HUDEP-2 (cell line): Measurements from ENCODE around the gene COL5A3.
A peak's percentile ranks its signal among the peaks of the same experiment; 100 is the strongest.
"Not testable (repeated sequence)": the region's sequence is repeated elsewhere in the genome, so short reads cannot be mapped to it uniquely, and the experiment has no call there.

Source experiments
- DNase-seq, 76 experiments: peaks; one replicate each; lab custom pipeline; 2025; ENCODE audit not compliant: unreplicated experiment in 76 of 76; lab: John Stamatoyannopoulos, UW

Gene COL5A3

DNA sequence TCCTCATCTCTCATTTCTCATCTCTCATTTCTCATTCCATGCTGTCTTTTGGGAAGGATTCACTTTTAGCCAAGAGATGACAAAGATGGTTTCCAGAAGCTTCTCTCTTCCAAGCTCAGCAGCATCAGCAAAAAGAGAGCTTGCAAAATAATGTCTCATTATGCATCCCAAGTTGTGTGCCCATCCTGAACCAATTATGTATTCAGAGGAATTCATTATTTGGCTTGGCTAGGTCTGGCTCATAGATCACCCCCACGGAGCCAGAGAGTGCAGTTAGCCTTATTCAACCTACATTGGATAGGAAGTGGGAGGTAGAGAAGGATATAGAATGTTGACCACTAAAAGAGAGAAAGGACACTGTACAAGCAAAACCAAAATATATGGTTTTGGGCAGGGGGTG, 68.6 kb downstream of the COL5A3 start:
- no peak for DNase-seq

DNA sequence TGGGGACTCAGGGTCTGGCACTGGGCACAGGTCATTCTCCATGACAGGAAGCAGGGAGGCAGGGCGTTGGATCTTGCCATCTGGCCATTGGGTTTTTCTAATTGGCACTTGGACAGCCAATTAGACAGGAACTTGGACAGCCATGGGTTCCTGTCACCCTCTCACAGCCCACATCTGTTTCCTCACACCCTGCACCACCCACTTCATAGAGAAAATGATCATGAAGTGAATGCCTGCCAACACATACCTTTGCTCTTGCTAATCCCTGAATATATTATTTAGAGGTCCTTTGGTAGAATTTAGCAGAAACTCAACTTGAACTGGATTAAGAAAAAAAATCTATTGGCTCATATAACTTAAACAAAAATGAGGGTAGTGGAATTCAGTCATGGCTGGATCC, 69.1 kb downstream of the COL5A3 start:
- DNase-seq, result no peak

DNA sequence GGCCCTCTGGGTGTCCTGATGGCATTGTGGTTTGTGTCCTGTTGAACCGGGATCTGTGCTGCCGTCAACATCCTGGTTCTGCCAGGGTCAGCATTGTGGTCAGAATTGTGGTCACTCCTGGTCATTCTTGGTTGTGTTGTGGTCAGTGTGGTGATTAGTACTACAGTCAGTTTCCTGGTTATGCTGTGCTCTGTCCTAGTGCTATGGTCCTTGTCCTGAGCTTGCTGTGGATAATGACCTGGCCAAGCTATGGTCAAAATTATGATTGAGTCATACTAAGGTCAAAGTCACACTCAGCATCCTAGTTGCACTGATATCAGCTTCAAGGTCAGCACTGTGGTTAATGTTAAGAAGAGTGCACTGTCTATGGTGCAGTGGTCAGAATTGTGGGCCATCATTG, 69.5 kb downstream of the COL5A3 start:
- DNase-seq, result no peak

DNA sequence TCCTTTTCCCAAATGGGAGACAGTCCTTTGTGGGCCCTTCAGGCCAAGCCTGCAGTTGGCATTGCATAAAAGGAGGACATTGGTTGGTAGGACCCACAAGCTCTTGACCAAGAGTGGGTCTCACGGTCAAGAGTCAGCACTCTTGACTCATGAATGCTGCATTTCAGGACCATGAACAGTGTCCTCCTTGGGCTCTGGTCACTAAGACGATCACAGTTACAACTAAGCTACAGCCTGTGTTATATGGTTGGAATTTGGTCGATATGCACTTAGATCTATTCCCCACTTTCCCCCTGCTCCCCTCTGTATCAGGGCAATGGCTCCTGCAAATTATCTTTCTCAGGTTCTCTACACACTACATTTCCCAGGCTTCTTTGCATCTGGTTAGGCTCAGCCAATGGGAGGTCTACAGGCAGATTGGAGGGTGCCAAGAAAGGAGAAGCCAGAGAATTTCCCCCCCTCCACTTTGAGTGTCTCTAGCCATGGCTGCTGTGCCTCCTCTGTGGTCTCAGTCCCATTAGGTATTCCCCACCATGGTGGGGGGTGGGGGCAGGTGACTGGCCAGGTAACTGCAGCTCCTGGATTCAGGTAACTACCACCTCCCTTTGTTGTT, 70.9 kb downstream of the COL5A3 start:
- DNase-seq, result no peak

DNA sequence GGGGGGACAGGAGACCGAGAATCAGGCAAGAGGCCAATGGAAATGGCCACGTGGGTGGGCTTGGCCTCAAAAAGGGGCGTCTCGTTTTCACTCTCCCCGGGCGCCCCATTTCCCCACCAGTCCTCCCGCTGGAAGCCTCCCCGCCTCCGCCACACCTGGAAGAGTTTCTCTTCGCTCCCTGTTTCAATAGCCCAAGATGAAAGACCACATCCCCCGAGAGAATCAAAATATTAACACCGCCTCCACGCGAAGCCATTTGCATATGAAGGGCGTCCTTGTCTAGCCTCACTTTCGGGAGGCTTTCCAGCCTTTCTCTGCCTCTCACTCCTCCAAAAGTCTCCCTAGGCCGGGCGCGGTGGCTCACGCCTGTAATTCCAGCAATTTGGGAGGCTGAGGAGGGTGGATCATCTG, 73.3 kb downstream of the COL5A3 start:
- no peak for DNase-seq

DNA sequence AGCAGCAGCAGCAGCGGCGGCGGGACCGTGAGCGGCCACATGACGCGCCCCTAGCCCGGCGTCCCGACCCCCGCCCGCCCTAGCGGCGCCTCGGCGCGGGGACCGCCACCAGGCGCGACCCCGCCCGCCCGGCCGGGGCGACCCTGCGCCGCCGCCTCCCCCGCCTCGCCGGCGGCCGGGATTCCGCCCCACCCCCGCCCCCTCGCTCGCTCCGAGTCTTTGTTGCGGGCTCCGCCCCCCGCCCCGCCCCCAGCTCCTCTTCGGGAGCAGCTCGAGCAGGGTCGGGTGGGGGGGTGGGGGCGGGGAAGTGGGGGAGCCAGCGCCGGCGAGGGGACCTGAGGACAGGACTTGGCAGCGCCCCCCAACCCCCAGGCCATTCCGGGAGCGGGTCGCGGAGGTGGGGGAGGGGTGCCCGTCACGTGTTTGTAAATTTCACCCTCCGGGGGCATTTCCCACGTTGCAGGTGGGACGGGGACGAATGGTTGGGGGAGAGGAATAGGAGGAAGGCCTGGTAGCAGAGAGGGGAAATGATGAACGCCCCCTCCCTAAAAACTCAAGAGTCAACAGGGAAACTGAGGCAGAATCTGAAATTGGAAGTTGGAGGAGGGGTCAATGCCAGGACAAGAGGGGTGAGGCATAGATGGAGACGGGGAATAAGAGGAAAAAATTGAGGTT, 73.8 kb downstream of the COL5A3 start, which contains the start of gene OLFM2:
Gene OLFM2 (minus strand): TSS at position 190 of the 675 bp plus-strand sequence. CDS start 149 bp downstream, at position 41.
- peak in 10 of 76 experiments; percentile 7 to 26 (median 17) for DNase-seq

DNA sequence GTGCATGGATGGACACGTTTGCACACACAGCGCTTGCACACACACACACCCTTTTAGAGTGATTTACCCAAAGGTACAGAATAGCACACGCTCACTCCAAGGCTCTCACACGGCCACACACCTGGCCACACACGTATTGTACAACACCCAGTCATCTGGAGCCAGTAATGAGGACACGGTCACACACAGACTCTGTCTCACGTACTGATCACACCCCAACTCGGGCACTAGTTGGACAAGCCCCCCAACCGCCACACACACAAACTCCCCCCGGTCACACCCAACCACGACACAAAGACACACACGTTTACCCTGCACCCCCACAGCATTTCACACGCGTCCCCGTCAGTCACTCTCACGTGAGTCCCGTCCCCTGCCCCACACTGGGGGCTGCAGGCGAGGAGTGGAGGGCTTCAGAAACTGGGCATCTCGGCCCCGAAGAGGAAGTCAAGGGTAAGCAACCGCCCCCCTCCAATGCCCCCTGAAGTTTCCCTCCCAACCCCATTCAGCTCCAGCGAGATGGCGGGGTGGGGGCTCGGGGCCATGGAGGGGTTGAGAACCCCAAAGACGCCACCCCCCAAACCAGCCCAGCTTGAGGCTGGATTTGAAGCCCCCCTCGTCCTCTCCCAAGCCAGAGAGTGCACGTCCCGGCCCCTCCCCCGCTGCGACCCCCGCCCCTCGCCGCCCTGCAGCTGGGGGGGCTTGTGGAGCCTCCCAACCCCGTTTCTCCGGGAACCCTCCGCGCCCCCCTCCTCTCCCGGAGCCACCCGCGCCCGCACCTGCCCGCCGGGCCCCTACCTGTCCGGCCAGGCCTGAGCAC, 74.6 kb downstream of the COL5A3 start:
- DNase-seq, result no peak

DNA sequence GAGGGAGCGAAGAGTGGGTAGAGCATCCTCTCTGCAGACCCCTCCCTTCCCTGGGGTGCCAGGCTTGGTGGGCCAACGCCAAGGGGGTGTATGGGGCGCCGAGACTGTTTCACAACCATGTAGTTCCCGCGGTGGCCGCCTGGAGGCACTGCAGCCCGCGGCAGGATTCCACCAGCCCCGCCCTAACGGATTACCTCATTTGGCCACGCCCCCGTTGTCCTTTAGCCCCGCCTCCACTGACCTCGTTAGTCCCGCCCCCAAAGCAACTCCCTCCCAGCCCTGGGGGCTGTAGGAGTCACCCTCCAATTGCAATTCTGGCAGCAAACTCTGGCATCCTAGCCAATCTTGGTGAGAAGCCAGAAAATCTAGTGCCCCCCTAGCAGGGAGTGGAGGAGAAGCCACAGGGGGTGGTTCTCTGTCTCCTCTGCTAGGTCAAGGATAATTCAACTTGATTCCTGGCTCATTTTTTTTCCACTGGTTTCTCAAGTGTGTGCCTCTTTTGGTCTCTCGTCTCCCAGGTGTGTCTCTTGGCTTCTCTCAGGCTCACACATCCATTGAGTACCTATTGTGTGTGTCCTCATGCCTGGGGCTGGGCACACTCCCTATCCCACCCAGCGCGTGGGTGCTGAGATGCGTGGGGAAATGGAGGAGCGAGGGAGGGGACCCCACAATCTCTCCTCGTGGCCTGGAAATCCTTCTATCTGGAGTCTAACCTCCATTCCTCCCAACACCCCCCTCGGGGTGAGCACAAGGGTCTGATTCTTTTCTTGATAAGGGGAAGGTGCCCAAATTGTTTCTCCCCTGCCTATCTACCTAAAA, 76.0 kb downstream of the COL5A3 start:
- DNase-seq, result peak in 73 of 76 experiments; percentile 16 to 91 (median 71)

DNA sequence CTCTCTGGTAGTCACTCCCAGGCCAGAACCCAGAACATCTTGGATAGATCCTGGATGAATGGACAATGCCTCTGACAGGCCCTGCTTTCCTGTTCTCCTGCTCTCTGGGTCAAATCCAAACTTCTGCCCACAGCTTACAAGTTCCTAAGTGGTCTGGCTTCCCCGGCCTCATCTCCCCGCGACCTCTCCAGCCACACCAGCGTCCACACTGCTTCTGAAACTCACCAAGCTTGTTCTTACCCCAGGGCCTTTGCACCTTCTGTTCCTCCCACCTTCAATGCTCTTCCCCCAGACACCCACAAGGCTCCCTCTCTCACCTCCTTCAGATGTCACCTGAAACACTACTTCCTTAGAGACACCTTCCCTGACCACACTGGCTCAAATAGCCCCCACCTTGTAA, 77.5 kb downstream of the COL5A3 start:
- DNase-seq, result no peak

DNA sequence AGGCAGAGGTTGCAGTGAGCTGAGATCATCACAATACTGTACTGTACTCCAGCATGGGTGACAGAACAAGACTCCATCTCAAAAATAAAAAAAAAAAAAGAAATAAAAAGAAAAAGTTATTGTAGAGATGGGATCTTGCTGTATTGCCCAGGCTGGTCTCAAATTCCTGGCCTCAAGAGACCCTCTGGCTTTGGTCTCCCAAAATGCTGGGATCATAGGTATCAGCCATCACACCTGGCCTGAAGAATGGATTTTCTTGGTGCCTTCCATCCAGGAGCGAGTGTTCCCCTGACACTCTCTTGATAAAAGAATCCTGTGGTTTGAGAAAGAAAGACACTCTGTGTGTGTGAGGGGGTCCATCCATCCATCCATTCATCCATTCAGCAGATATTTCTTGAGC, 78.7 kb downstream of the COL5A3 start:
- DNase-seq, result no peak

DNA sequence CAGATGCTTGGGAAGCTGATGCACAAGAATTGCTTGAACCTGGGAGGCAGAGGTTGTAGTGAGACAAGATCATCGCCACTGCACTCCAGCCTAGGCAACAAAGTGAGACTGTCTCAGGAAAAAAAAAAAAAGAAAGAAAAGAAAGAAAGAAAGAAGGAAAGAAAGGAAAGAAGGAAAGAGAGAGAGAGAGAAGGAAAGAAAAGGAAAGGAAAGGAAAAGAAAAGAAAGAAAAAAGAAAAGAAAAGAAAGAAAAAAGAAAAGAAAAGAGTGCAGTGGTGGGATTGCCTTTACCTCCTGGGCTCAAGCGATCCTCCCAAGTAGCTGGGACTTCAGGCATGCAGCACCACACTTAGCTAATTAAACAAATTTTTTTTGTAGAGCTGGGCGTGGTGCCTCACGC, 86.9 kb downstream of the COL5A3 start:
- no peak for DNase-seq

DNA sequence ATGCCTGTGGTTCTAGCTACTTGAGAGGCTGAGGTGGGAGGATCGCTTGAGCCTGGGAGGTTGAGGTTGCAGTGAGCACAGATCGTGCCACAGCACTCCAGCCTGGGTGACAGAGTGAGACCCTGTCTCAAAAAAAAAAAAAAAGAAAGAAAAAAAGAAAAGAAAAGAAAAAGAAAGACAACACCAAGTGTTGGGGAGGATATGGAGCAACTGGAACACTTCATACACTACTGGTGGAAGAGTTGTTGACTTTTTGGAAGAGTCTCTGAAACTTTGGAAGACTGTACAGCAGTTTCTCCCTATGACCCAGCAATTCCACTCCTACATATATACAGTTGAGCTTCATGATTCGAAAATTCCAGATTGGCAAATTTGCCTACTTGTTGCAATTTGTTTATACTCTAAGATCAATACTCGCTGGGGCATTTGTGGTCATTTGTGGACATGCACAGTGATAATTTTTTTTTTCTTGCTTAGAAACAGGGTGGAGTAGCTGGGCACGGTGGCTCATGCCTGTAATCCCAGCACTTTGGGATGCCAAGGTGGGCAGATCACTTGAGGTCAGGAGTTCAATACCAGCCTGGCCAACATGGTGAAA, 87.4 kb downstream of the COL5A3 start:
- DNase-seq, result not testable (repeated sequence)

DNA sequence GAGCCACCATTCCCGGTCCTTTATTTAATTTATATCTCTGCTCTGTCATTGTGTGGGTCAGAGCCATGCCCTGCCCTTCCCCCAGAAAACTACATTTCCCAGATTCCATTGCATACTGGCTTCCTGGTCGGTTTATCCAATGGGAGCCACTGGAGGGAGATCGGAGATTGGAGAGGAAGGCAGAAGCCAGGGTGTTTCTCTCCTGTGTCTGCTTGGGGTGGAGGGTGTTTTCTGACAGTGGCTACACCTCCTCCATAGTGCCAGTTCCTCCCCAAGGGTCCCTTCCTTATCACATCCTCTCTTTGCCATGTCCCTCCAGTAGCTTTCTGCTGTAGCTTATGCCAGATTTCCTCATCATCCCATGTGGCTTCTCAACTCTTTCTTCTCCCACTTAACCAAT, 93.0 kb downstream of the COL5A3 start:
- DNase-seq, result peak in 33 of 76 experiments; percentile 4 to 63 (median 28)

DNA sequence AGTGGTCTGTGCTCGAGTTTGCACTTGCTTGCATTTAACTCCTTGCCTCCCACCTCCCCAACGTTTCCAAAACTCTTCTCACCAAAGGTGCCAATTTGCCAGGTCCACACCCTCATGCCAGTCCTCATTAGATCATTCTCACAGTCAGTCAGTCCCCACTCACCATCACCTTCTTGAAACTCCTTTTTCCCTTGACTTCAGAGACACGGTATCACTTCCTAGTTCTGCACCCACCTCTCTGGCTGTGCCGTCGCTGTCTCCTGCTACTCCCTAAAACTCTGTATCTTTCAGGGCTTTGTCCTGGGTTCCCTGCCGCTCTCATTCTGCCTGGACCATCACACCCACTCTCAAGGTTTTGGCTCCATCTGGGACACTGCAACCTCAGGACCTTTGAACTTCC, 93.6 kb downstream of the COL5A3 start:
- no peak for DNase-seq

DNA sequence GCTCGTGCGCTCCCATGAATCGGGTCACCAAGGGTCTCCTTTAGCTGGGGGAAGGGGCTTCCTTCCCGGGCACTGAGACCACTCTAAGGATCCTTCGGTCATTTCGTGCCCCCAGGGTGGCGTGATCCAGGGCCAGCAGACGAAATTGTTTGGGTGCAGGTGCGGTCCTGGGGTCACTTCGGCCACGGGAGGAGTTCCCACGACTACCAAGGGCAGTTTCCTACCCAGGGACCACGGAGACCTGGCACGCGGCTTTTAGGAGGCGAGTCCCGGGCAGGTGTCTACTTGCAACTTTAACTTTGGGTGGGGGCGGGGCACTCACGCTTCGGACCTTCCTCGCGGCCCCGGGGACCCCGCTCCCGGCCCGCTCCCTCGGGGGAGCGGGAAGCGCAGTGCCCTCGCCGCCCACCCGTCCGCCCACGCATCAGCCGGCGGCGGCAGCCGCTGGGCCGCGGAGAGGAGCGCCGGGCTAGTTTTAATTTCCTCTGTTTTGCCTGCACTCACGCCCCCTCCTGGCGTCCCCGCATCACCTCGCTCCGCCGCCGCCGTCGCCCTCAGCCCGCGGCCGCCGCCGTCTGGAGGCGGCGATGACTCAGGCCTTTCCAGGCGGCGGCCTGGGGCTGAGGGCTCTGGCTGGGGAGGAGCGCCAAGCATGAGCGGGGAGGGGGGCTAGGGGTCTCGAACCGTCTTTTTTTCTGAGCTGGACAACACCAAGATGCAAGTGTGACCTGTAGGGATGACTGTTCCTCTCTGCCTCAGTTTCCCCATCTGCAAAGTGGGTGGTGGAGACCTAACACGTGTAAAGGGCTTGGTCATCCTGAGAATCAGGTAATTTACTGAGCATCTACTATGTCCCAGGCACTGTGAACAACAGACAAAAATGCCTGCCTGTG, 95.7 kb downstream of the COL5A3 start:
- DNase-seq, result peak in 71 of 76 experiments; percentile 37 to 93 (median 79)

DNA sequence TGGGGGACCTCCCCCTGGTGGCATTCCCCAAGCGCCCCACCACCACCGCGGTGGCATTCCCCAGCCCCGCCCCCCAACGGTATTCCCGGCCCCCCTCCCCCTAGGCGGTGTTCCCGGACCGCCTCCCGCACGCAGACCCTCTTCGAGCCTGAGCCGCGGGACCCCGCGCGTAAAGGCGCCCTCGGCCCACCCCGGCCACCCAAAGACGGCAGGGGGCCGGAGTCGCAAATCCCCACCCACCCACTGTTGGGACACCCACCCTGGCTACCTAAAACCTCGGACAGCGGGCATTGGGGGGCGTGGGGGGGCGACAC, 96.3 kb downstream of the COL5A3 start:
- no peak for DNase-seq

DNA sequence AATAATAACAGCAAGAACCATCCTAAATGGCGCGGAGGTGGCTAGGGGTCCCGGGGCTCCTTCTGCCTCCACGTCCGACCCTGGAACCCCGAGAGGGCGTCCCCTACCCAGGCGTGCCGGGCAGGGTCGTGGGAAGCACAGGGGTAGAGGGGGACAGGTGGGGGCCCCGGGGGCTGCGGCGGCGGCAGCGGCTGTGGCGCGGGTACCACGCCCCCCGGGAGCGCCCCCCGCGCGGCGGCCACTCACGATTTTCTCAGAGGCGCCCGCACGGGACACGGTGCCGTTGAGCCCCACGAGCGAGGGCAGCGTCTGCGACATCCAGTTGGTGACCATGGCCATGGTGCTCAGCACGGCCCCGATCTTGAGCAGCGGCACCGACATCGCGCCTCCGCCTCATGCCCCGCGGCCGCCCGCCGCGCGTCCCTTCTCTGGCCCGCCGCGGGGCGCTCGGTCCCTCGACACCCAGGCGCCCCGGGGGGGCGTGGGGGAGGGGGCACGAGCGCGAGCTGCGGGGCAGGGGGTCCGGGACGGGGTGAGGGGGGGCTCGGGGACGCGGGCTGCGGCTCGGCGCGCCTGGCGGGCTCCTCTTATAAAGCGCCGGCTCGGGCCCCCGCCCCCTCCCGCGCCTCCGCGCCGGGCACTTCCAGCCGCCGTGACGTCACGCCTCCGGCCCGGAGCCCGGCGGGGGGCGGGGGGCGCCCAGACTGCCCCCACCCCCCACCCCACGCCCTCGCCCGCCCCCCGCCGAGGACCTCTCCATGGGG, 96.9 kb downstream of the COL5A3 start:
- no peak for DNase-seq

DNA sequence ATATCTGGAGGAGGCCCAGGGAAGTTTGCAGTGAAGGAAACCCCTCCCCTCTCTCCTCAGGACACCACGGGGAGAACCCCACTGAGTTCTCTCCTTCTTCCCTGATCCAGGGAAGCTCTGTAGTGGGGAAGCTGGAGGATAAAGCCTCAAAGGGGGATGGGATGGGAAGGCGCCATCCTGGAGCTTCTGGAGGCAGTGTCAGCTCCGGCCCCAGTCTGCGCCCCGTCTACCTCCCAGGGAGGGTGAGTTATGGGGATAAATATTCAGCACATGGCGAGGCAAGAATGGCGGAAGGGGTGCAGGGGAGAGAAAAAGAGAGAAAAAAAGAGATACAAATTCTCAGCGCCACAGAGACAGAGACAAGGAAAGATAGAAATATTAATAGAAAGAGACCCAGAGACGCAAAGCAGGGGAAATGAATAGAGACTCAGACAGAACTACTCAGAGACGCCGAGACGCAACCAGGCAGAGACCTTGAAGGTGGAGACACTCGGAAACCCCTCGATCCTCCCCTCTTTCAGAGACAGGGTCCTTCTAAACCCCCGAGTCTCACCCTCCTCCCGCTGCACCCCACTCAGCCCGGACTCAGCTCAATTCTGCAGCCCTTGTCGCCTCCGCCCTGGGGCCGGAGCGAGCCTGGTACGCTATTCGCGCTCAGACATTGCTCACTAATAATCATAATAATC, 97.6 kb downstream of the COL5A3 start:
- no peak for DNase-seq
